ENCODE data around the gene NFKB2.
A peak's percentile ranks its signal among the peaks of the same experiment; 100 is the strongest.

The NFKB2 gene

GRCh38 chr10:102394801-102395399 lies 605 bp upstream of the NFKB2 start:
- DNase-seq: peak; percentile 54

GRCh38 chr10:102396317-102396650 lies 779 bp downstream of the NFKB2 start:
- no peak for DNase-seq

GRCh38 chr10:102396730-102397151 lies 1.2 kb downstream of the NFKB2 start:
- no peak for DNase-seq

GRCh38 chr10:102397222-102398171 lies 2.0 kb downstream of the NFKB2 start:
- DNase-seq: no peak

GRCh38 chr10:102398172-102399020 lies 2.9 kb downstream of the NFKB2 start:
- no peak for DNase-seq

- peak; percentile 90 for DNase-seq
Observed at GRCh38 chr10:102399217-102400021, 3.9 kb downstream of the NFKB2 start.

GRCh38 chr10:102400076-102400475 lies 4.6 kb downstream of the NFKB2 start:
- no peak for DNase-seq

- no peak for DNase-seq
Observed at GRCh38 chr10:102400598-102401341, 5.3 kb downstream of the NFKB2 start.

- DNase-seq: no peak
Observed at GRCh38 chr10:102401342-102401654, 5.8 kb downstream of the NFKB2 start.

GRCh38 chr10:102401735-102402511 lies 6.4 kb downstream of the NFKB2 start:
- no peak for DNase-seq

- DNase-seq: no peak
Observed at GRCh38 chr10:102402512-102402896, 7.0 kb downstream of the NFKB2 start.

- DNase-seq: no peak
Observed at GRCh38 chr10:102403115-102403514, 7.6 kb downstream of the NFKB2 start.

- DNase-seq: no peak
Observed at GRCh38 chr10:102404361-102405107, 9.0 kb downstream of the NFKB2 start.

- no peak for DNase-seq
Observed at GRCh38 chr10:102405108-102405571, 9.6 kb downstream of the NFKB2 start.

- DNase-seq: no peak
Observed at GRCh38 chr10:102405632-102406031, 10.1 kb downstream of the NFKB2 start.

GRCh38 chr10:102406815-102407214 lies 11.3 kb downstream of the NFKB2 start:
- no peak for DNase-seq

GRCh38 chr10:102407425-102408130 lies 12.1 kb downstream of the NFKB2 start:
- no peak for DNase-seq

- DNase-seq: no peak
Observed at GRCh38 chr10:102408131-102408727, 12.7 kb downstream of the NFKB2 start.

Data from activated CD4-positive, CD25-positive, alpha-beta regulatory T cell treated with anti-CD3 and anti-CD28 coated beads, Interleukin-2, amount 50 U/mL, for 72 hours (primary cell).